Uterus (tissue), 4 donors: ENCODE results near the gene LRRC4B. TPM values are rescaled to one million over a fixed set of nuclear protein-coding genes. Genes with fewer than 3 reads are reported as not detected.

Experiments
- DNase-seq, 2 donors: peaks; one replicate each; pipeline ENCODE4 v3.0.0-alpha.2; 2019 to 2020
- H3K27ac ChIP-seq, 2 donors: fragments of 200-600 bp; sonication (generic); 1 replicate in 1 of 2; 2 replicates in 1 of 2; pipeline ENCODE4 v1.5.1; 2016 to 2018
- H3K27me3 ChIP-seq, 2 donors: fragments of 200-600 bp; sonication (generic); one replicate each; pipeline ENCODE4 v1.5.1; 2018 to 2019; ENCODE audit warnings: control low read depth in 1 of 2
- H3K36me3 ChIP-seq, 2 donors: fragments of 200-600 bp; sonication (generic); one replicate each; pipeline ENCODE4 v1.5.1; 2019; ENCODE audit warnings: control low read depth in 1 of 2
- H3K4me1 ChIP-seq, 2 donors: fragments of 200-600 bp; sonication (generic); one replicate each; pipeline ENCODE4 v1.5.1; 2018 to 2019; ENCODE audit warnings: control low read depth in 1 of 2
- H3K4me3 ChIP-seq, 2 donors: fragments of 200-600 bp; sonication (generic); 1 replicate in 1 of 2; 2 replicates in 1 of 2; pipeline ENCODE4 v1.5.1; 2018 to 2019; ENCODE audit warnings: mild to moderate bottlenecking in 1 of 2
- H3K9me3 ChIP-seq, 2 donors: fragments of 200-600 bp; sonication (generic); one replicate each; pipeline ENCODE4 v1.5.1; 2019; ENCODE audit warnings: control low read depth in 1 of 2
- POLR2A ChIP-seq, 2 donors: fragments of 450-650 bp; IDR thresholded peaks; one replicate each; pipeline ENCODE4 v1.6.1; 2016; ENCODE audit warnings: antibody characterized with exemption in 2 of 2, mild to moderate bottlenecking in 1 of 2, moderate library complexity in 1 of 2
- intact Hi-C: fragments of 100-400 bp; cut with DNase I; formaldehyde crosslinking; loops from one replicate; pipeline ENCODE4 v1.15.1; 2023; ENCODE audit warnings: low total_unique reads
- total RNA-seq, 4 donors: library from RNA; depleted of rRNA in 3 of 4; stranded (reverse); fragments of >200 nt in 3 of 4; gene quantifications; one replicate each; pipeline versions ENCODE4 v1.1.0 to v1.2.4, GENCODE V29; 2014 to 2023
- TF ChIP-seq, protein P1 (sequence below), 4 experiments: fragments of 200-600 bp in 2 of 4; fragments of 450-650 bp in 2 of 4; sonication (generic) in 2 of 4; IDR thresholded peaks; one replicate each; pipeline ENCODE4 v1.5.1; 2016 to 2019; ENCODE audit warnings: antibody characterized with exemption in 4 of 4, mild to moderate bottlenecking in 2 of 4, moderate library complexity in 1 of 4
- donor health status: DM: yes; HTN: yes; CAD: no.

Gene LRRC4B
- total RNA-seq, 4 donors from 2014 or later, result 2.4 to 38.0 (median 13.2) TPM

DNA sequence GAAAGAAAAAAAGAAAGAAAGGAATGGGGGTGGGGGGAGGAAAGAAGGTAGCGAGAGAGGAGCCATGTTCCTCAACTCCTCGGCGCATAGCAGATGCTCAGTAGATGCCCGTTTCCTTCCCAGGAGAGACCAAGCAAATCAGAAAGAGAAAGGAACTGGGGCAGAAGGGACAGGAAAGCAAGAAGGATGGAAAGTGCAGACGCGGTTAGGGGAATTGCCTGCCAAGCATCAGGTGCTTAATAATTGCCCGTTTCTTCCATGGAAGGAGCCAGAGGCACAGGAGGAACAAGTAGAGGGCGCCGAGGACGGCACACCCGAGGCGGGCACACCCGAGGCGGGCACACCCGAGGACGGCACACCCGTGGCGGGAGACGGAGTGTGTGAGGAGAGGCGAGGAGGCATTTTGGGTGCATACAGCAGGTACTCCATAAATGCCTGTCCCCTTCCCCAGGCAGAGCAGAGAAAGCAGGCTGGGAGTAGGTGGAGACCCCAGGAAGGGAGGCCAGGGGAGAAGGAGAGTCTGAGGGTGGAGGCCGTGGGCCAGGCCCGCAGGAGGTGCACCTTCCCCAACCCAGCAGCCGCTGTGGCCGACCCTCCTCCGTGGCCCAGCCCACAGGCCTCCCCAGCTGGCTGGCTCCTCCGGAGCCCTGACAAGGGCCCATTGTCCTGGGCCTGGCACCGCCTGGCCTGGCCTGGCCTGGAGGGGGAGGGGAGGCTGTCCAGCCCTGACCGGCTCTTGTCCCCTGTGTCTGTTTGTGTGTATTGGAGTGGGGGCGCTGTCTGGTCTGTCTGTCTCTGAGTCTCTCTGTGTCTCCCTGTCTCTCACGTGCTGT, 71.8 kb downstream of the LRRC4B start:
- intact Hi-C loops, result no loop called here
- peak in 1 of 2 donors; percentile 5 for DNase-seq
- H3K27ac ChIP-seq, result no peak overlapping the region

DNA sequence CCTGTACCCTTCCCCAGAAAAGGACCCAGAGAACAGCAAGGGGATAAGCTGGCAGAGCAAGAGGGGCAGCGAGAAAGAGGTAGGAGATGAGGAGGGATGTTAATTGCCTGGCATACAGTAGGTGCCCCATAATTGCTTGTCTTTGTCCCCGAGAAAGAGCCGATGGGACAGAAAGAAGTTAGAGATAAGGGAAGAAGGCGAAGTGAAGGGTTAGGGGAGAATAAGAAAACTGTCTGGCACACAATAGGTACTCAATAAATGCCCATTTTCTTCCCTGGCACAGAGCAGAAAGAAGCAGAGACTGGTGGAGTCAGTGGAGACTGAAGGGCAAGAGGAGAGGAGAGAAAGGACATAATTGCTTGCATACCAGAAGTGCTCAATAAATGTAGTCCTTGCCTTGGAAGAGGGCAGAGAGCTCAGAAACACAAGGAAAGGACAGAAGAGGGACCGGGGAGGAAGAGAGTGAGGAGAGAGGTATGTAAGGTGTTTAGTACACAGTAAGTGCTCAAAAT, 73.2 kb downstream of the LRRC4B start:
- H3K9me3 ChIP-seq, result no peaks in the 10 kb centered on the region
- TF ChIP-seq POLR2A (IDR thresholded peaks at IDR 0.05), result no peak
- TF ChIP-seq, protein P1, sequence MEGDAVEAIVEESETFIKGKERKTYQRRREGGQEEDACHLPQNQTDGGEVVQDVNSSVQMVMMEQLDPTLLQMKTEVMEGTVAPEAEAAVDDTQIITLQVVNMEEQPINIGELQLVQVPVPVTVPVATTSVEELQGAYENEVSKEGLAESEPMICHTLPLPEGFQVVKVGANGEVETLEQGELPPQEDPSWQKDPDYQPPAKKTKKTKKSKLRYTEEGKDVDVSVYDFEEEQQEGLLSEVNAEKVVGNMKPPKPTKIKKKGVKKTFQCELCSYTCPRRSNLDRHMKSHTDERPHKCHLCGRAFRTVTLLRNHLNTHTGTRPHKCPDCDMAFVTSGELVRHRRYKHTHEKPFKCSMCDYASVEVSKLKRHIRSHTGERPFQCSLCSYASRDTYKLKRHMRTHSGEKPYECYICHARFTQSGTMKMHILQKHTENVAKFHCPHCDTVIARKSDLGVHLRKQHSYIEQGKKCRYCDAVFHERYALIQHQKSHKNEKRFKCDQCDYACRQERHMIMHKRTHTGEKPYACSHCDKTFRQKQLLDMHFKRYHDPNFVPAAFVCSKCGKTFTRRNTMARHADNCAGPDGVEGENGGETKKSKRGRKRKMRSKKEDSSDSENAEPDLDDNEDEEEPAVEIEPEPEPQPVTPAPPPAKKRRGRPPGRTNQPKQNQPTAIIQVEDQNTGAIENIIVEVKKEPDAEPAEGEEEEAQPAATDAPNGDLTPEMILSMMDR (IDR thresholded peaks at IDR 0.05), result no peak
- DNase-seq, result no peak
- H3K4me1 ChIP-seq, result no peaks in the 10 kb centered on the region
- H3K27me3 ChIP-seq, result no peaks in the 10 kb centered on the region
- intact Hi-C loops, result no loop called here
- H3K27ac ChIP-seq, result no peak overlapping the region
- no peak overlapping the region for H3K4me3 ChIP-seq
- H3K36me3 ChIP-seq, result no peaks in the 10 kb centered on the region

More for the DNA sequence above, 71.8 kb downstream of the LRRC4B start:
- no peak overlapping the region for H3K4me3 ChIP-seq
- H3K36me3 ChIP-seq, result no peaks in the 10 kb centered on the region
- H3K4me1 ChIP-seq, result no peaks in the 10 kb centered on the region
- no peaks in the 10 kb centered on the region for H3K27me3 ChIP-seq
- H3K9me3 ChIP-seq, result no peaks in the 10 kb centered on the region
- TF ChIP-seq POLR2A (IDR thresholded peaks at IDR 0.05), result no peak
- TF ChIP-seq, protein P1 (IDR thresholded peaks at IDR 0.05), result no peak

DNA sequence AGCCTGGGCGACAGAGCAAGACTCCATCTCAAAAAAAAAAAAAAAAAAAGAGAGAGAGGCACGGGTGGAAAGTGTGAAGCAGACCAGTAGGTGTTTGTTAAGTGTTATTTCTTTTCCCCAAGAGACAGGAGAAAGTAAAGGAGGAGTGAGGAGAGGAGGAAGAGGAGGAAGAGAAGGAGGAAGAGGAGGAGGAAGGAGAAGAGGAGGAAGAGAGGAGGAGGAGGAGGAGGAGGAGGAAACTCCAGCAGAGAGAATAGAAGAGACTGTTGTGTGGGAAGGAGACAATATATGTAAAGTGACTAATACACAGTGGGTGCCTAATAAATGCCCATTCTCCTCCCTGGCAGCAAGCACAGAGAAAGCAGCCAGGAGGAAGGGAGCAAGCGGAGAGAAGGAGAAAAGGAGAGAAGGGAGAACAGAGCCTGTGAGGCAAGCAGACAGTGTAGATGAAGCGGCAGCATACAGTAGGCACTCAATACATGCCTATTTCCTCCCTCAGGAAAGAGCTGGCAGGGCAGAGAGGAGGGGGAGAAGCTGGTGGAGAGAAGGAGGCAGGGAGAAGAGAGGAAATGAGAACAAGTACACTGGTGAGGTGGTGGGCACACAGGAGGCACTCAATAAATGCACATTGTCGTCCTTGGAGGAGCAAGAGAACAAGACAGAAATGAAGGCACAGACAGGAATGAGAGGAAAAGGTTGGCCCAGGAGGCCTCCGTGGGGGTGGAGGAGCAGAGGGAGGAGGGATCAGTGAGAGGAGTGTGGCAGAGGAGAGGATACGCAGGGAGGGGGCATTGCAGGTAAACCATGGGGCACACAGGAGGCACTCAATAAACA, 73.8 kb downstream of the LRRC4B start:
- intact Hi-C loops, result no loop called here
- H3K27me3 ChIP-seq, result no peaks in the 10 kb centered on the region
- H3K4me3 ChIP-seq, result no peak overlapping the region
- H3K27ac ChIP-seq, result no peak overlapping the region
- H3K36me3 ChIP-seq, result no peaks in the 10 kb centered on the region
- no peak for DNase-seq
- H3K4me1 ChIP-seq, result no peaks in the 10 kb centered on the region
- H3K9me3 ChIP-seq, result no peaks in the 10 kb centered on the region
- no peak for TF ChIP-seq POLR2A (IDR thresholded peaks at IDR 0.05)
- TF ChIP-seq, protein P1 (IDR thresholded peaks at IDR 0.05), result no peak

DNA sequence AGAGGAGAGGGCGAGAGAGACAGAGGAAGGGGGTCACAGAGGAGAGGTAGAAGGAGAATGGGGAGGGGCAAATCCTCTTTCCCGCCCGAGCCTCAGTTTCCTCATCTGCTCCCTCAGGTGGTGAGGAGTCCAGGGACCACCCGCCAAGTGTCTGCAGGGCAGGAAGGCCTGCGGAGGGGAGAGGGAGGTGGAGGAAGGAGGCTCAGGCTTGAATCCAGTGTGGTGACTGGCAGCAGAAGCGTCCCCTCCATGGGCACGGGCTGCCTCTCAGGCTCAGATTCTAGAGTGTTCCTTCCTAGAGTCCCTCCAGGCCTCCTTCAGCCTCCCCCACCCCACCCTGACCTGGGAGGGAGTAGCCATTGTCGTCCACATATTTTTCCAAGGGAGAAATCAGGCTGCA, 75.1 kb downstream of the LRRC4B start:
- intact Hi-C loops, result no loop called here
- no peak for TF ChIP-seq POLR2A (IDR thresholded peaks at IDR 0.05)
- TF ChIP-seq, protein P1 (IDR thresholded peaks at IDR 0.05), result no peak
- no peaks in the 10 kb centered on the region for H3K4me1 ChIP-seq
- peak in 1 of 2 donors; percentile 1 for DNase-seq
- H3K27me3 ChIP-seq, result peaks cover 0 to 10% of the 10 kb centered on the region in 2 donors
- H3K4me3 ChIP-seq, result no peak overlapping the region
- no peak overlapping the region for H3K27ac ChIP-seq
- H3K36me3 ChIP-seq, result no peaks in the 10 kb centered on the region
- no peaks in the 10 kb centered on the region for H3K9me3 ChIP-seq
